Measurements from ENCODE around the gene TEP1.
"Not testable (repeated sequence)": the region's sequence is repeated elsewhere in the genome, so short reads cannot be mapped to it uniquely, and the experiment has no call there.

Gene TEP1

DNA sequence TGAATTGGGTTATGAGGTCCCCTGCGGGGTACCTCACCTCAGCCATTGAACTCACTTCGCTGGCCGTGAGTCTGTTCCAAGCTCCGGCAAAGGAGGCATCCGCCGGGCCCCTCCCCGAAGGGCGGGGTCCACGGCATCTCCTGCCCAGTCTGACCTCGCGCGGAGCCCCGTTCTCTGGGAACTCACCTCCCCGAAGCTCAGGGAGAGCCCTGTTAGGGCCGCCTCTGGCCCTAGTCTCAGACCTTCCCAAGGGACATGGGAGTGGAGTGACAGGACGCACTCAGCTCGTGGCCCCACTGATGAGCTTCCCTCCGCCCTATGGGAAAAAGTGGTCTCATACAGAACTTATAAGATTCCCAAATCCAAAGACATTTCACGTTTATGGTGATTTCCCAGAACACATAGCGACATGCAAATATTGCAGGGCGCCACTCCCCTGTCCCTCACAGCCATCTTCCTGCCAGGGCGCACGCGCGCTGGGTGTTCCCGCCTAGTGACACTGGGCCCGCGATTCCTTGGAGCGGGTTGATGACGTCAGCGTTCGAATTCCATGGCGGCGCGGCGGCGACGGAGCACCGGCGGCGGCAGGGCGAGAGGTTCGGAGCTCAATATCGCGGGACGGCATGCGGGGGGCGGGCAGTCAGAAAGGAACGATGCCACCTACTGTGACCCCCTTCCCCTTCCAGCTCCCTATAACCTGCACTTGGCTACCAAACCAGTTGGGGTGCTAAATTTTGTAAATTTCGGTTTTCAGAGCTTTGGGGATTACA lies 70.0 kb downstream of the TEP1 start, which contains the start of gene PARP2:
Gene PARP2 (plus strand): TSS at position 544 of the 770 bp plus-strand sequence. CDS start 7 bp downstream, at position 551.
- DNase-seq (ENCODE audit: low read depth, low spot score), result peak; percentile 100

DNA sequence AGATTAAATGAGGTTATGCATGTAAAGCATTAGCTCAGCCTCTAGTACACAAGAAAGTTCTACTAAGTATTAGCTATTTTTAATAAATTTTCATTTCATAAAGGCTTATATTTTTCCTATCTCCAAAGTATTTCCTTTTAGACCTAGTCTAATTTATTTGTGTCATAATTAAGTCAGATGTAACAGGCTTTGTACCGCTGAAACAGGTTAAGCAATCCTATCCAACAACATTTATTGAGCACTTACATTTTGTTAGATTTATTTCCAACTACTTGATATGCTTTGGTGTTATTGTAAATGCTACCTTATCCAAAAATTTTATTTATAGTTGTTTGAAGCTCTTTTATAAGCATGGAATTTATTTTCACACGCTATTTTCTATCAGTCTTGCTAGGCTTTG lies 71.7 kb downstream of the TEP1 start:
- no peak for DNase-seq (ENCODE audit: low read depth, low spot score)

DNA sequence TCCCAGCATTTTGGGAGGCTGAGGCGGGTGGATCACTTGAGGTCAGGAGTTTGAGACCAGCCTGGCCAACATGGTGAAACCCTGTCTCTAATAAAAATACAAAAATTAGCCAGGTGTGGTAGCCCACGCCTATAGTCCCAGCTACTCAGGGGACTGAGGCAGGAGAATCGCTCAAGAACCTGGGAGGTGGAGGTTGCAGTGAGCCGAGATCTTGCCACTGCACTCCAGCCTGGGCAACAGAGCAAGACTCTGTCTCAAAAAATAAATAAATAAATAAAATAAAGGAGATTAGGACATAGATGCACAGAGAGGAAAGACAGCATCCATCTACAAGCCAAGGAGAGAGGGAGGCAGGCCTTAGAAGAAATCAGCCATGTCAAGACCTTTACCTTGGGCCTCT lies 72.3 kb downstream of the TEP1 start:
- DNase-seq (ENCODE audit: low read depth, low spot score), result not testable (repeated sequence)

DNA sequence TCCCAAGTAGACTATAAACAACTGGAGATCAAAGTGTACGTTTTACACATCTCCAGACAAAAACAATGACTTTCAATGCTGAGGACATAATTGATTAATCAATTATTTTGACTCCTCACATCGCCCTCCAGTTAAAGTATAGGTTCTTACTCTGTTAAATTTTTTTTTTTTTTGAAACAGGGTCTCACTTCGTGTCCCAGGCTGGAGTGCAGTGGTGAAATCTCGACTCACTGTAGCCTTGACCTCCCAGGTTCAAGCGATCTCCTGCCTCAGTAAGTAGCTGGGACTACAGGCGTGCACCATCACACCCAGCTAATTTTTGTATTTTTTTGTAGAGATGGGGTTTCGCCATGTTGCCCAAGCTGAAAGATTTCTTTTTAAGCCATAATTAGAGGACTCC lies 79.3 kb downstream of the TEP1 start:
- DNase-seq (ENCODE audit: low read depth, low spot score), result no peak

DNA sequence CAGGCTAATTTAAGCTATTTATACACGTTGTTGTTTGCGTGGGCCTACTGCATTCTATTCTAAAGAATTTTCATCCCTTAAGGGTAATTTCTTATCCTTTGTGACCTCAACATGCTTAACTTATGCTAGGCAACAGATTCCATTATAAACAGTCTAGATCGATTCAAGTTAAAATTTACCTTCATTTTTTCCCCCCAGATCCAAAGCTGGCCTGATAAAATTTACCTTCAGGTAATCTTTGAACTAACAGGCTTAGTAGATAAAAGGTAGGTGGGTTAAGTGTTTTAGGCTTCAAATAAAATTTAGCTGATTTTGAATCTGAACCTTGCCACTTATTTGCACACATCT lies 79.8 kb downstream of the TEP1 start:
- no peak for DNase-seq (ENCODE audit: low read depth, low spot score)

DNA sequence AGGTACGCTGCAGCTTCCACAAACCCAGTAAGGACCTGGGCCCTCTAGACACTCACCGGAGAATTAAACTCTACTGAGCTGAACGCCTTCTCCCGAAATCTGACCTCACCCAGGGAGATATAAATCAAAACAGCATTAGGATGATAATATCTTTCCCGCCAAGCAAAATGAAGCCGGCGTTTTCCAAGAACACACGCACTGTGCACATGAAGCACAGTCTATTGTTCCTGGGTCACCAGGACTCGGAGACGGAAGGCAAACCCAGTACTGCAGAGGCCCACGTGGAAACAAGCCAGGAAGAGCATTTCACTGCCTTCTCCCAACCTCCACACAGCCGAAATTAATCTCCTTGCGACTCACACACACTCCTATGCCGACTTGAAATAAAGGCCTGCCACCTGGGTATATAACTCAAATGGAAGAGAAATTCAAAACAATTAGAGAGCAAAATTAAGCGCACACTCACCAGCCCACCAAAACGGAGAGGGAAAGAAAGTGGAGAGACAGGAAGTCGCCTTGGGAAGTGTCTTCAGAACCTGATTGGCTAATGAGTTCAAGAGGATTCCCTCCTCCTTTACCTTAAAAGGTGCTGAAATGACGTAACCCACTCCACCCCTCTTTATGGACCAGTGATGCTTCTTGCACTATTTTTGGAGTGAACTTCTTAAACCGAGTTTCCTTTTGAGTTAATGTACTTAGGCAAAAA lies 80.4 kb downstream of the TEP1 start, which contains the start of gene CCNB1IP1:
Gene CCNB1IP1 (minus strand): TSS at position 492 of the 706 bp plus-strand sequence. CDS start 16,756 bp downstream, outside the sequence.
- peak; percentile 44 for DNase-seq (ENCODE audit: low read depth, low spot score)

DNA sequence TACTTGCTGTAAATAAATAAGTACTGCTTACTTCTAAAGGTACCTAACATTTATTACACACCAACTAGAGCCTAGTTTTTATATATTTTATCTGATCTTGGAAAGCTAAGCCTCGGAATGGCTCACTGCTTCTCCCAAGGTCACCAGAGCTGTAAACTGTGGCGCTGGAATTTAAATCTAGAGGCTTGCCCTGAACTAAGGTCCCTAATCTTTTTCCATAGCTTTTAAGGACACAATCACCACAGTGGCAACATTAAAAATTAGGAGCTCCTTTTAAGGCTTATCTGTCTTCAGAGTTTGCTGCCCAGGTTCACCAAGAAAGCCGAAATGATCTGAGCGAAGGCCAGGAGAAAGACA lies 80.9 kb downstream of the TEP1 start:
- DNase-seq (ENCODE audit: low read depth, low spot score), result no peak

DNA sequence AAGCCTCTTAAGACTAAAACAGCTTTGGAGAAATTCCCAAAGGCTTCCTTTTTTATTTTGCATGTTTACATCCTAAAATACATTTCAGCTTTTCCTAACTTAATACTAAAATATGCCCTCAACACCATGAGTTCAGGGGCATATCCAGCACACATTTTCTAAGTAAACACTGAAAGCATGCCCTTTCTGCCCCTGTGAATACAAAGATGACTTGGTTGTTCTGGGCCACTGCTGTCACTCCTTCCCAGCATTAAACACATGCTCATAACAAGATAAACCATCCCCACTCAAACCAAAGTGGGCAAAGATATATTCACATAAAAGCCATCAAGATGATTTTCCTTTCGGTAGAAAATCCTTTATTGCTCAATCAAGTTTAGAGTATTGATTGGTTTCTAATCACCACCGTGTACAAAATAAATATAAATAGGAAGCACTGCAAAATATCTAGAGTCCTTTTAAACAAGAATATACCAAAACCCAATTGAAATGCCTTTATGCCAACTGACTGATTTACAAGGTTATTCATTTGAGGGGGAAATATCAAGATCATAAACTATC lies 82.2 kb downstream of the TEP1 start:
- no peak for DNase-seq (ENCODE audit: low read depth, low spot score)

DNA sequence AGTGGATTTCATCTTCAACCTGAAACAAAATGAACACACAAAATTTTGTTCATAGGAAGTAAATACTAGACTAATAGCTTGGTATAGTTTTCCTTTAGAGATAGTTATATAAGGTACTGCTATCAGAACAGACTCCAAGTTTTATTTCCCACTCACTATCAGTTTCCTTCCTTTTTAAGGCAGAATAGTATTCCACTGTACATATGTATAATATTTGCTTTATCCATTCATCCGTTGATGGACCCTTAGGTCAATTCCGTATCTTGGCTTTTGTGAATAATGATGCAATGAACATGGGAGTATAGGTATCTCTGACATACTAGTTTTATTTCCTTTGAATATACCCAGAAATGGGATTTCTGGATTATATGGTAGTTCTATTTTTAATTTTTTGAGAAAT lies 83.9 kb downstream of the TEP1 start:
- DNase-seq (ENCODE audit: low read depth, low spot score), result no peak

DNA sequence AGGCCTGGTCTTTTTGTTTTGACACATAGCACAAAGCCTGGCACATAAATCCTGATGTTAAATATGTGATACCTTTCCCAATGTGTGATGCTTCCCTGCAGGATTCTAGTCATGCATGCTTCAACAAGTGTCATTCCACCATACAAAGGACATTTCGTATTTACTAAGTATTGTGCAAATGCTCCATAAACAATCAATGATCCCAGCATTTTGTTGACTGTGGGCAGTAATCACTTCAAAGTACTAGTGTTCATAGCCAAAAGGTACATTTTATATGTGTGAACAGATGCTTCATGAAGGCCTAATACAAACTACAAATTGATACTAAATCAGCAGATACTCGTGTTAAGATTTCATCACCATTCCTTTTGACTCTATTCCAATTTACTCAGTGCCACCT lies 84.6 kb downstream of the TEP1 start:
- DNase-seq (ENCODE audit: low read depth, low spot score), result no peak

DNA sequence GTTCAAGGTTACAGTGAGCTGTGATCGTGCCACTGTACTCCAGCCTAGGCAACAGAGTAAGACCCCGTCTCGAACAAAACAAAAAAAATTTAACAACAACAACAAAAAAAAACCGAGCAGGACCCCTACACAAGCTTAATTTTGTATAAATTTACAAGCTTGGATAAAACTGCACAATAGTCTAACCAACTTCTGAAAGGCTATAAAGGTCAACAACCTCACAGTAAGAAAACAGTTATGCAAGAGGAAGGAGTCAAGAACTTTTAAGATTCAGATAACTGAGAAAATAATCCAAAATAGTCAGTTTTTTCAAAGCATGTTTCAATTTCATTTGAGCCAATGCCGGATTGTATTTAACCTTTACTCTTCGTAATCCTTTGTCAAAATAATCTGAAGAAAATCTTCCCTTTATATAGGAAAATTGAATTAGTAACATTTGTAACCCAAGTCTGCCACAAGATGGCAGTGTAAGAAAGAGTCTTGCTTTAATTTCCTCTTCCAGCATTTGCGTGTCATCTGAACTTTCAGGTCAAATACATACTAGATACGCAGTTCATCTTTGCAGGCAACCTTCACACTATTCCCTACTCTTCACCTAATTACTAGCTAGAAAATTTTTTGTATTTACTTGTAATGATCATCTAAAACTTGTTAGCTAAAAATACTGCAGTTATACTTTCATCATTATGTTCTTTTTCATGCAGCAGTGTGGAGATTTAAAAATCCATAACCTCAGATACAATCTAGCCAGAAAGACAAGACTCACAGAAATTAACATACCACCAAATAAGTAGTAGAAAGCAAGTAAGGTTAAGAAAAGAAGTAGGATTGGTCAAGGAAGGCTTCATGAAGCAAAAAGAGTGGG lies 86.1 kb downstream of the TEP1 start:
- no peak for DNase-seq (ENCODE audit: low read depth, low spot score)

DNA sequence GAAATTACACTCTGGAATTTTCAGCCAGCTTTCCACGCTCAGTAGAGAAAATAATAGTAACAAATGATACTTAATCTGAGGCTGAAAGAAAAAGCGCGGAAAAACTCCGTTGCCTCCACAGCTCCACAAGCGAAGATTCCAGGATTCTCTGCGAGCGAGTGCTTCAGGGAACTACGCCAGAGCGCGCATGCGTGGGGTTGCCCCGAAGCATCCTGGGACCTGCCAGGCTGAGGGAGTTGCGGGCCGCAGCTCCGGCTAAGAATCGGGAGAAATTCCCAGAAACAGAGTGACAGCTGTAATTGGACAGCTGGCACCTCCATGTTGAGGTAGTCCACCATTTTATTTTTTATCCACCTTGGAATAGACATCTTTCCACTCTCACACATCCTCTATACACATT lies 95.6 kb downstream of the TEP1 start:
- no peak for DNase-seq (ENCODE audit: low read depth, low spot score)
